B cell (primary cell): ENCODE data around the gene THRAP3. TPM values are rescaled to one million over a fixed set of nuclear protein-coding genes. Genes with fewer than 3 reads are reported as not detected.

Experiments
- ATAC-seq: fragments of 200-7000 bp; cut with Tn5 transposase; one replicate; pipeline ENCODE4 v1.10.0; 2021; ENCODE audit warnings: low read depth, mild to moderate bottlenecking, moderate number of reproducible peaks, moderate library complexity
- CTCF ChIA-PET: fragments of 350-600 bp; sonication (Branson Sonifier 250); formaldehyde crosslinking; loops from one replicate; lab custom pipeline; 2021; ENCODE audit warnings: antibody characterized with exemption, inconsistent platforms; lab: Charles Lee
- POLR2A ChIA-PET: fragments of 350-600 bp; sonication (Branson Sonifier 250); formaldehyde crosslinking; loops from one replicate; lab custom pipeline; 2021; ENCODE audit warnings: antibody characterized with exemption; lab: Charles Lee
- DNase-seq: peaks from one replicate; pipeline ENCODE4 v3.0.0; 2013
- H2AFZ ChIP-seq: 2 replicates; pipeline ENCODE4 v1.6.1; 2012; ENCODE audit warnings: mild to moderate bottlenecking, low read depth, low read length; ENCODE audit not compliant: insufficient read depth, poor library complexity, severe bottlenecking
- H3K27ac ChIP-seq, 2 donors: 1 replicate in 1 of 2; 2 replicates in 1 of 2; pipeline ENCODE4 v1.5.1; 2012 to 2013; ENCODE audit warnings: low read length in 2 of 2, mild to moderate bottlenecking in 2 of 2, moderate library complexity in 1 of 2
- H3K27me3 ChIP-seq, 4 experiments: fragments of 200-600 bp in 1 of 4; sonication (generic) in 1 of 4; replicated peaks in 1 of 4; 1 replicate in 2 of 4; 2 replicates in 2 of 4; pipeline versions ENCODE4 v1.6.1 to v1.7.0; 2013 to 2016; ENCODE audit warnings: low read length in 3 of 4, mild to moderate bottlenecking in 2 of 4, mixed read lengths in 1 of 4, moderate library complexity in 1 of 4; ENCODE audit not compliant: insufficient read depth in 4 of 4, control insufficient read depth in 3 of 4; ENCODE audit errors: control extremely low read depth in 1 of 4
- H3K36me3 ChIP-seq, 2 experiments: replicated peaks in 1 of 2; 1 replicate in 1 of 2; 2 replicates in 1 of 2; pipeline versions ENCODE4 v1.6.1 to v1.7.1; 2013; ENCODE audit warnings: low read length in 1 of 2; ENCODE audit not compliant: insufficient read depth in 2 of 2, control insufficient read depth in 1 of 2; ENCODE audit errors: control extremely low read depth in 1 of 2, extremely low read depth in 1 of 2
- H3K4me1 ChIP-seq, 2 donors: fragments of 200-600 bp in 1 of 2; sonication (generic) in 1 of 2; 1 replicate in 1 of 2; 2 replicates in 1 of 2; pipeline versions ENCODE4 v1.5.1 to v1.6.1; 2013 to 2017; ENCODE audit warnings: low read length in 2 of 2; ENCODE audit not compliant: control insufficient read depth in 2 of 2, insufficient read depth in 2 of 2
- H3K4me2 ChIP-seq: replicated peaks from 2 replicates; pipeline ENCODE3; 2012; ENCODE audit warnings: mild to moderate bottlenecking, low read depth, low read length; ENCODE audit not compliant: poor library complexity, severe bottlenecking
- H3K4me3 ChIP-seq, 5 experiments: fragments of 200-600 bp in 1 of 5; sonication (generic) in 1 of 5; 1 replicate in 3 of 5; 2 replicates in 2 of 5; pipeline versions ENCODE4 v1.5.1 to v1.7.0; 2011 to 2016; ENCODE audit warnings: low read length in 4 of 5, mild to moderate bottlenecking in 4 of 5, low read depth in 2 of 5, control low read depth in 1 of 5, moderate library complexity in 1 of 5; ENCODE audit not compliant: insufficient read depth in 1 of 5; ENCODE audit errors: control extremely low read depth in 1 of 5, extremely low read depth in 1 of 5
- H3K79me2 ChIP-seq: fragments of 200-600 bp; sonication (generic); one replicate; pipeline ENCODE4 v1.6.0; 2016; ENCODE audit warnings: low read length; ENCODE audit not compliant: control insufficient read depth, insufficient read depth
- H3K9ac ChIP-seq: fragments of 200-600 bp; sonication (generic); 2 replicates; pipeline ENCODE4 v1.6.1; 2017; ENCODE audit warnings: mild to moderate bottlenecking, low read length, moderate library complexity
- H3K9me3 ChIP-seq, 3 donors: one replicate each; pipeline versions ENCODE4 v1.6.1 to v1.7.1; 2013; ENCODE audit warnings: low read length in 2 of 3; ENCODE audit not compliant: control insufficient read depth in 2 of 3, insufficient read depth in 1 of 3; ENCODE audit errors: control extremely low read depth in 1 of 3
- H4K20me1 ChIP-seq: 2 replicates; pipeline ENCODE4 v1.6.0; 2012; ENCODE audit warnings: mild to moderate bottlenecking, low read length; ENCODE audit not compliant: insufficient read depth, control insufficient read depth, poor library complexity, severe bottlenecking
- H3K27ac Mint-ChIP-seq: one replicate; pipeline ENCODE4 v1.8.0; 2021; ENCODE audit warnings: mixed read lengths
- H3K27me3 Mint-ChIP-seq: one replicate; pipeline ENCODE4 v1.8.0; 2021; ENCODE audit warnings: mixed read lengths
- H3K4me1 Mint-ChIP-seq: one replicate; pipeline ENCODE4 v1.8.0; 2021; ENCODE audit warnings: mixed read lengths
- H3K4me3 Mint-ChIP-seq: one replicate; pipeline ENCODE4 v1.8.0; 2021; ENCODE audit warnings: mixed read lengths
- H3K9me3 Mint-ChIP-seq: one replicate; pipeline ENCODE4 v1.8.0; 2022; ENCODE audit warnings: mixed read lengths; ENCODE audit not compliant: insufficient read depth
- CTCF ChIP-seq: fragments of 200-600 bp; IDR thresholded peaks from one replicate; pipeline ENCODE4 v1.8.0; 2022; ENCODE audit warnings: antibody characterized with exemption, mild to moderate bottlenecking
- EZH2 ChIP-seq: IDR thresholded peaks from 2 replicates; pipeline ENCODE4 v1.6.1; 2012; ENCODE audit warnings: borderline replicate concordance, low read depth, mild to moderate bottlenecking, moderate library complexity, low read length; ENCODE audit not compliant: insufficient read depth, poor library complexity, severe bottlenecking
- whole genome bisulfite sequencing: methylation state at CpG from one replicate; pipeline ENCODE4 v1.1.5; 2013; ENCODE audit warnings: missing lambda C conversion rate; ENCODE audit not compliant: insufficient coverage; 5-methylcytosine and 5-hydroxymethylcytosine counted together
- intact Hi-C: fragments of 100-400 bp; cut with micrococcal nuclease; formaldehyde crosslinking; loops from one replicate; pipeline ENCODE4 v1.10.0; 2022
- polyA plus RNA-seq: library from polyadenylated mRNA; depleted of rRNA; stranded (reverse); fragments of >200 nt; gene quantifications from 2 replicates; pipeline ENCODE4 v1.2.3, GENCODE V29; 2012
- total RNA-seq, 2 donors: library from RNA; stranded (reverse); fragments of 120-200 nt in 1 of 2; gene quantifications; 1 replicate in 1 of 2; 2 replicates in 1 of 2; pipeline versions ENCODE4 v1.2.3 to v1.2.4, GENCODE V29; 2013 to 2022

Gene THRAP3
- total and polyA plus RNA-seq, 2 donors (not counting 1 experiment from before 2014, with no cell fraction given): 64.1 to 153 TPM

DNA sequence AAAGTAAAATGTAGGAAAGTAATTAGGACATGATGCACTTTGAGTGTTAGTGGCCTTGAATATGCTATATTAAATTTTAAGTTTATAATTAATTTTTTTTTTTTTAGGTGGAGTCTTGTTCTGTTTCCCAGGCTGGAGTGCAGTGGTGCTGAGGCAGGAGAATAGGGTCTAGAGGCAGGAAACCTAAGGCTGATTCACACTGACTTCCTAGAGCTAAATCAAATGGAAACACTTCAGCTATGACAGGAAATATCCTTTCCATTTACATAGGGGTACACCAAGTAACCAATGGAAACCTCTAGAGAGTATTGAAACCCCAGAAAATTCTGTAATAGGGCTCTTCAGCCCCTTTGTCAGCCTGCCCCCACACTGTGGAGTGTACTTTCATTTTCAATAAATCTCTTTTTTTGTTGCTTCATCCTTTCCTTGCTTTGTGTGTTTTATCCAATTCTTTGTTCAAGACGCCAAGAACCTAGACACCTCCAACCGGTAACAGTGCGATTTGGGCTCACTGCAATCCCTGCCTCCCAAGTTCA lies 17.9 kb upstream of the THRAP3 start:
- Histone ChIP-seq H3K9me3 (no peaks in the 10 kb centered on the region), H3K4me3 (no peak overlapping the region), H3K4me2 (no peak overlapping the region), H3K27ac (no peak overlapping the region), H3K27me3 (no peaks in the 10 kb centered on the region), H4K20me1 (no peaks in the 10 kb centered on the region), H3K4me1 (peaks cover 0 to 11% of the 10 kb centered on the region in 2 donors), H3K36me3 (no peaks in the 10 kb centered on the region), H3K9ac (no peak overlapping the region), H2AFZ (no peak overlapping the region), H3K79me2 (no peaks in the 10 kb centered on the region)
- TF ChIP-seq EZH2 (no peak), CTCF (no peak)
- H3K27me3 Mint-ChIP-seq: no peaks in the 10 kb centered on the region
- H3K27ac Mint-ChIP-seq: no peak overlapping the region
- no peaks in the 10 kb centered on the region for H3K9me3 Mint-ChIP-seq
- DNase-seq (no peak), ATAC-seq (no peak)
- intact Hi-C loops: no loop called here
- H3K4me3 Mint-ChIP-seq: no peak overlapping the region
- CTCF ChIA-PET: interaction anchor here (0.7 to 0.8 kb wide), 2 partner anchors 10 to 178 kb away, joined by 3 read pairs; no protein-coding TSS in a partner anchor
- POLR2A ChIA-PET: no interaction called here
- H3K4me1 Mint-ChIP-seq: peaks cover 9% of the 10 kb centered on the region
- WGBS: 87% methylated on average over 3 of the region's 3 CpGs

- POLR2A ChIA-PET: interaction anchor here (0.8 kb wide), 1 partner anchor 58 kb away, joined by 3 read pairs; the partner anchor contains the start of gene TRAPPC3
- H3K27me3 ChIP-seq: no peaks in the 10 kb centered on the region
- peak overlapping the region; percentile 28 for H2AFZ ChIP-seq
- H3K27ac Mint-ChIP-seq: peak overlapping the region; percentile 46
- no peaks in the 10 kb centered on the region for H3K9me3 Mint-ChIP-seq
- no peak overlapping the region for H3K4me3 ChIP-seq
- no peaks in the 10 kb centered on the region for H3K36me3 ChIP-seq
- H3K27me3 Mint-ChIP-seq: no peaks in the 10 kb centered on the region
- intact Hi-C loops: no loop called here
- peaks cover 0 to 11% of the 10 kb centered on the region in 2 donors for H3K4me1 ChIP-seq
- H3K9ac ChIP-seq: no peak overlapping the region
- CTCF ChIA-PET: no interaction called here
- DNase-seq (no peak), ATAC-seq (no peak)
- 77% methylated on average over 4 of the region's 6 CpGs for WGBS
- H3K27ac ChIP-seq: no peak overlapping the region
- TF ChIP-seq CTCF: no peak
- TF ChIP-seq EZH2: no peak
- H3K4me1 Mint-ChIP-seq: peaks cover 9% of the 10 kb centered on the region
- peak overlapping the region; percentile 12 for H3K4me2 ChIP-seq
- H3K9me3 ChIP-seq: no peaks in the 10 kb centered on the region
- no peaks in the 10 kb centered on the region for H4K20me1 ChIP-seq
- no peak overlapping the region for H3K4me3 Mint-ChIP-seq
- no peaks in the 10 kb centered on the region for H3K79me2 ChIP-seq
These were observed 16.9 kb upstream of the THRAP3 start for GRCh38 chr1:36207339-36207738.
